GM12891 (cell line): ENCODE results near the gene CD300LB.
A peak's percentile ranks its signal among the peaks of the same experiment; 100 is the strongest.

ENCODE experiments used
- DNase-seq: peaks from one replicate; pipeline ENCODE4 v3.0.0; 2011; ENCODE audit warnings: low spot score; ENCODE audit not compliant: insufficient read length
- FAIRE-seq: peaks from 2 replicates; lab custom pipeline; 2011; peaks lifted over from hg19 to GRCh38; lab: Jason Lieb, UNC
- PAX5 ChIP-seq: IDR thresholded peaks from 2 replicates; pipeline ENCODE4 v1.6.1; 2011; ENCODE audit warnings: low read length, moderate library complexity, mild to moderate bottlenecking; ENCODE audit not compliant: insufficient read depth, severe bottlenecking
- POLR2A ChIP-seq: IDR thresholded peaks from 2 replicates; pipeline ENCODE4 v1.6.1; 2011; ENCODE audit warnings: low read depth, low read length, control low read depth
- POLR2AphosphoS5 ChIP-seq: IDR thresholded peaks from 2 replicates; pipeline ENCODE4 v1.6.1; 2011; ENCODE audit warnings: low read depth, low read length, control low read depth
- POU2F2 ChIP-seq: IDR thresholded peaks from 2 replicates; pipeline ENCODE4 v1.6.1; 2011; ENCODE audit warnings: low read depth, mild to moderate bottlenecking, control low read depth, low read length, moderate library complexity
- SPI1 ChIP-seq: IDR thresholded peaks from 2 replicates; pipeline ENCODE4 v1.6.1; 2011; ENCODE audit warnings: low read depth, low read length, control low read depth
- TAF1 ChIP-seq: IDR thresholded peaks from 2 replicates; pipeline ENCODE4 v1.6.1; 2011; ENCODE audit warnings: low read depth, low read length, control low read depth

The CD300LB gene

GRCh38 chr17:74478420-74479100 lies 52.7 kb downstream of the CD300LB start:
- TF ChIP-seq TAF1 (no peak), SPI1 (peak; percentile 92), POLR2AphosphoS5 (no peak), POLR2A (no peak), PAX5 (no peak), POU2F2 (no peak)
- FAIRE-seq = peak; percentile 55
- no peak for DNase-seq

GRCh38 chr17:74477411-74477810 lies 53.9 kb downstream of the CD300LB start:
- TF ChIP-seq PAX5 (no peak), TAF1 (no peak), POU2F2 (no peak), POLR2A (no peak), POLR2AphosphoS5 (no peak), SPI1 (no peak)
- DNase-seq (no peak), FAIRE-seq (no peak)

- no peak for FAIRE-seq
- DNase-seq = no peak
- no peak for TF ChIP-seq TAF1
Observed at GRCh38 chr17:74475189-74475588, 56.1 kb downstream of the CD300LB start.

- no peak for FAIRE-seq
- no peak for TF ChIP-seq POLR2A
- no peak for TF ChIP-seq POLR2AphosphoS5
- no peak for TF ChIP-seq PAX5
- TF ChIP-seq SPI1 = no peak
- TF ChIP-seq POU2F2 = no peak
- TF ChIP-seq TAF1 = no peak
- no peak for DNase-seq
Observed at GRCh38 chr17:74474043-74474792, 57.1 kb downstream of the CD300LB start.

GRCh38 chr17:74473294-74473693 lies 58.0 kb downstream of the CD300LB start:
- DNase-seq (no peak), FAIRE-seq (no peak)
- TF ChIP-seq POLR2AphosphoS5 = no peak
- TF ChIP-seq PAX5 = no peak
- no peak for TF ChIP-seq TAF1
- TF ChIP-seq POU2F2 = no peak
- no peak for TF ChIP-seq SPI1

GRCh38 chr17:74472890-74473289 lies 58.4 kb downstream of the CD300LB start:
- FAIRE-seq = no peak
- no peak for TF ChIP-seq TAF1
- TF ChIP-seq PAX5 = no peak
- TF ChIP-seq SPI1 = no peak
- no peak for TF ChIP-seq POLR2A
- no peak for TF ChIP-seq POLR2AphosphoS5
- no peak for DNase-seq

GRCh38 chr17:74471341-74471740 lies 59.9 kb downstream of the CD300LB start:
- DNase-seq (no peak), FAIRE-seq (peak; percentile 72)
- TF ChIP-seq PAX5 = no peak
- no peak for TF ChIP-seq POLR2AphosphoS5
- no peak for TF ChIP-seq POLR2A
- TF ChIP-seq POU2F2 = no peak
- TF ChIP-seq SPI1 = no peak
- TF ChIP-seq TAF1 = no peak
